VCaP (cell line): ENCODE results near the gene TTLL1.

Source experiments
- H3K27ac ChIP-seq: fragments of 450-650 bp; 2 replicates; pipeline ENCODE4 v1.5.1; 2017
- TF ChIP-seq, protein P1 (sequence below): fragments of 450-650 bp; conservative IDR thresholded peaks from 2 replicates; pipeline ENCODE4 v1.5.1; 2017; ENCODE audit warnings: mild to moderate bottlenecking, moderate library complexity

The TTLL1 gene

DNA sequence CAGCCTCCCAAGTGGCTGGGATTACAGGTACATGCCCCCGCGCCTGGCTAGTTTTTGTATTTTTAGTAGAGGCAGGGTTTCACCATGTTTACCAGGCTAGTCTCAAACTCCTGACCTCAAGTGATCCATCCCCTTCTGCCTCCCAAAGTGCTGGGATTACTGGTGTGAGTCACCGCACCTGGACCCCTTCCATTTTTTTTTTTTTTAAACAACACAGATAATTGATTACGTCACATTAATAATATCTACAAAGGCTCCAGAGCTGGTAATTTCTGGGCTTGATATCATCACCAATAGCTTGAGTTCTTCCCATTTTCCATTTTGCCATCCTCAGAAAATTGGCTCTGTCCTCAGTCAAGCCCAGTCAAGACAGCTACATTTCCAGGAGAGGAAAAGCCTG is 7.2 kb downstream of the TTLL1 start:
- no peak overlapping the region for H3K27ac ChIP-seq
- TF ChIP-seq, protein P1, sequence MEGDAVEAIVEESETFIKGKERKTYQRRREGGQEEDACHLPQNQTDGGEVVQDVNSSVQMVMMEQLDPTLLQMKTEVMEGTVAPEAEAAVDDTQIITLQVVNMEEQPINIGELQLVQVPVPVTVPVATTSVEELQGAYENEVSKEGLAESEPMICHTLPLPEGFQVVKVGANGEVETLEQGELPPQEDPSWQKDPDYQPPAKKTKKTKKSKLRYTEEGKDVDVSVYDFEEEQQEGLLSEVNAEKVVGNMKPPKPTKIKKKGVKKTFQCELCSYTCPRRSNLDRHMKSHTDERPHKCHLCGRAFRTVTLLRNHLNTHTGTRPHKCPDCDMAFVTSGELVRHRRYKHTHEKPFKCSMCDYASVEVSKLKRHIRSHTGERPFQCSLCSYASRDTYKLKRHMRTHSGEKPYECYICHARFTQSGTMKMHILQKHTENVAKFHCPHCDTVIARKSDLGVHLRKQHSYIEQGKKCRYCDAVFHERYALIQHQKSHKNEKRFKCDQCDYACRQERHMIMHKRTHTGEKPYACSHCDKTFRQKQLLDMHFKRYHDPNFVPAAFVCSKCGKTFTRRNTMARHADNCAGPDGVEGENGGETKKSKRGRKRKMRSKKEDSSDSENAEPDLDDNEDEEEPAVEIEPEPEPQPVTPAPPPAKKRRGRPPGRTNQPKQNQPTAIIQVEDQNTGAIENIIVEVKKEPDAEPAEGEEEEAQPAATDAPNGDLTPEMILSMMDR, result no peak

DNA sequence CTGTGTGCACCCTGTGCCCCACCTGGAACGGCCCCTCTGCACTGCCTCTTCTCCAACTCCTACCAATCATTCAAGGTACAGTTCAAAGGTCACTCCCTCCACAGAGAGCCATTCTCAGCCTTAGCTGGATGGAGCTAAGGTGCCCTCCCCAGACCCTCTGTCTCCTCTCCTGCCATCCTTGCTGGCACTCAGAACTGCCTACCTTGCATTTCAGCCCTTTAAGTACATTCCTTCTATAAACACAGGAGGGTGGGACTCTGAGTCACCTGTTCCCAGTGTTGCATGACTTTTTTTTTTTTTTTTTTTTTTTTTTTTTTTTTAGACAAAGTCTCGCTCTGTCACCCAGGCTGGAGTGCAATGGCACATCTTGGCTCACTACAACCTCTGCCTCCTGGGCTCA is 8.6 kb downstream of the TTLL1 start:
- H3K27ac ChIP-seq, result no peak overlapping the region
- TF ChIP-seq, protein P1, result no peak

DNA sequence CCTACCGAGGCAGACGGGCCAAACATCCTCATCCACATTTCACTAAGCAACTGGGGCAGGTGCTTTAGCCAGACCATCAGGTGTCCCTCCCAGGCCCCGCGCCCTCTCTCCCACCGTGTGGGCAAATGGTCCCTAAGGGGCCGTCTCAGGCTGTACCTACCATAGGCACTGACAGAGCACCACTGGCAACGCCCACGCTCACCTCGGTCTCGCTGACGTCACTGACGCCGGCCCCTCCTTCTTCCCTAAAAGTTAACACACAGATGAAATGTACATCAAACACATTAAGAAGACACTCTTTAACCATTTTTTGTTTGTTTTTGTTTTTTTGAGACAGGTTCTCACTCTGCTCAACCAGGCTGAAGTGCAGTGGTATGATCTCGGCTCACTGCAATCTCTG is 9.4 kb downstream of the TTLL1 start:
- TF ChIP-seq, protein P1, result no peak

DNA sequence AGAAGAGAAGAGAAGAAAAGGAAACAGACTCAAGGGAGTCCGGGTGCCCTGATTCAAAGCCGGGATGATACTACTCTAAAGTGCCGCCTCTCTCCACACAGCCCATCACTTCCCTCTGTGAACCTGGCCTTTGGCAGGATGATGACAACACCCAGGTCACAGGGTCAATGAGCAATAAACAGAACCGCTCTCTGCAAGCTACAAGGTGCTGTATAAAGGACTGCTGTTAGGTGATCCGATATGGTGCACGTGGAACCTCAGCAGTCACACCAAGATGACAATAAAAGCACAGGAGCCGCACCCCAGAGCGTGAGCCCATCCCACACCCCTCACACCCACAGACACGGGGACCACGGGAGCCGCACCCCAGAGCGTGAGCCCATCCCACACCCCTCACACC is 10.7 kb downstream of the TTLL1 start:
- TF ChIP-seq, protein P1, result no peak
- H3K27ac ChIP-seq, result no peak overlapping the region

More for the DNA sequence above, 9.4 kb downstream of the TTLL1 start:
- no peak overlapping the region for H3K27ac ChIP-seq

DNA sequence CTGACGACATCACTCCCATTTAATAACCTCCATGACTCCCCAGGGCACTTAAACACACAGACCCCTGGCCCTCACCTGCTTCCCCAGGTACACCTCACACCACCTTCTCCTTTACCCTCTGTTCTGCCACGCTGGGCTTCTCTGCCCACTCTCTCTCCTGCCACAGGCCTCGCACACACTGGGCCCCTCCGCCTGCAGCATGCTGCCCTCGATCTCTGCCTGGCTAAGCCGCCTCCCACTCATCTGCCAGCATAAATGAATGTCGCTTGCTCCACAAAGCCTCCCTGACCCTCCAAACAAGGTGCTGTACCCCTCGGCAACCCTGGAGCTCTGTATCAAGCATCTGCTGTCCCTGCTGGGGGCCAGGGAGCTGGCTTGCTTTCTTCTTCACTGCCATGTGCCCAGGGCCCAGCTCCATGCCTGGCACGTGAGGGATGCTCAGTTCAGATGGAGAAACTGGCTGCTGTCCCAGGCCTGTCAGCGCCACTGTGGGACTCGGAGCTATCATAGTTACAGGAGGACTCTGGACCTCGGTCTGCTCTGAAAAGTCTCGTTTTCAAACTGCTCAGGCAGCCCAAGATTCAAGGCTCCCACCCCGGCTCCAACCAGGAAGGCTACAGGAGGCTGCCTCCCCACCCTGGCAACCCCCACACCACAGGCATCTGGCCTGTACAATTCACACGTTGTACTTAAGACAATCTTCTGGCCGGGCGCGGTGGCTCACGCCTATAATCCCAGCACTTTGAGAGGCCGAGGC is 11.9 kb downstream of the TTLL1 start:
- TF ChIP-seq, protein P1, result no peak

DNA sequence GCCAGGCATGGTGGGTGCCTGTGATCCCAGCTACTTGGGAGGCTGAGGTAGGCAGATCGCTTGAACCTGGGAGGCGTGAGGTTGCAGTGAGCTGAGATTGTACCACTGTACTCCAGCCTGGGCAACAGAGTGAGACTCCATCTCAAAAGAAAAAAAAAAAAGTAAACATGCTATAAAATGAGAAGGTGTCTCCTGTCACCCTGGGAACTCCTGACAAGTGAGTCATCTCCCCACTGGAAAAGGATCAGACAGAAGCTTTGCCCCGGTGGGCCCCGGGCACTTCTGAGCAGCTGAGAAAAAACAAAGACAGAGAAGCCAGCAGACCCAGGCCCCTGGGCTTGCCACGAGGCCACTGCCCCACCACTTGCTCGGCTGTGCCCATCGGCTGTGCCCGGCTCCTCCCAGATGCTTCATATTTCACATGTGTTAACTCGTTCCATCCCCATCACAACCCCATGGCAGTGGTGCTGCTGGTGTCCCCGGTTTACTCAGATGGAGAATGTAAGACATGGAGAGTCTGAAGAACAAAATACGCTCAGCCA is 22.3 kb downstream of the TTLL1 start:
- TF ChIP-seq, protein P1, result no peak
- no peak overlapping the region for H3K27ac ChIP-seq

More for the DNA sequence above, 11.9 kb downstream of the TTLL1 start:
- H3K27ac ChIP-seq, result no peak overlapping the region

DNA sequence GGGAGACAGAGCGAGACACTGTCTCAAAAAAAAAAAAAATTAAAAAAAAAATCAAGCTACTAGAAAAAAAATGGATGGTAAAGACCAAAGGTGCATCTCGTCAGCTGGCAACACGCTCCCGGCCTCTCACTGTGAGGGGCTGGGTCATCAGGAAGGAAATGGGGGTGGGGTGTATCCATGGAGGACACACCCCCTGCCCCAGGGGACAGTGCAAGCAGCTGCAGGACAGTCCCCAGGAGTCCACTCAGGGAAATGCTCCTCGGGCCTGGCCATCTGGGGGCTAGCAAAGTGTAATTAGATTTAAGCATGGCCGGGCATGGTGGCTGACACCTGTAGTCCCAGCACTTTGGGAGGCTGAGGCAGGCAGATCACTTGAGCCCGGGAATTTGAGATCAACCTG is 23.1 kb downstream of the TTLL1 start:
- TF ChIP-seq, protein P1, result no peak
- no peak overlapping the region for H3K27ac ChIP-seq
